ENCODE results near the gene CEMIP.

Gene CEMIP

DNA sequence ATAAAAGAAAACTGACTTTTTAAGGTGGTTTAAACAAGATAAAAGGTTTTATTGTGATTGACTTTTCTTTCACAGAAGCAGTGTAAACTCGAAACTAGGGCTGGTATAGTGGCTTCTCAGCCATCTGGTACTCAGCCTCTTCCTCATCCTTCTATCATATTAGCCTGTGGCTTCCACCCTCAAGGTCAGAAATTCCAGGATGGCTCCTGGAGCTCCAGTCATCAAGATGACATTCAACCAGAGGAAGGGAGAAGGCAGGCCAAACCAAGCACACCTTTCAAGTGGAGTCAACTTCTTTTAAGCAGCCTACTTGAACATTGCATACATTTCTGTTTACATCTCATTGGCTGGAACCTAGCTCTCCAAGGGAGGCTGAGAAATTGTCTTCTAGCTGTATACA is 211.8 kb downstream of the CEMIP start:
- Histone ChIP-seq H3K9me3 (ENCODE audit: insufficient read depth, low read depth, low read length) (no peaks in the 10 kb centered on the region), H3K4me3 (ENCODE audit: low read length, poor library complexity, severe bottlenecking) (no peak overlapping the region), H3K9me2 (replicated peaks; ENCODE audit: low read depth, low read length) (no peaks in the 10 kb centered on the region), H4K20me1 (ENCODE audit: insufficient read depth, low read length, poor library complexity, severe bottlenecking) (peaks cover 21% of the 10 kb centered on the region), H3K27me3 (ENCODE audit: insufficient read depth, low read length, poor library complexity, severe bottlenecking) (no peaks in the 10 kb centered on the region), H3F3A (ENCODE audit: low read depth) (no peaks in the 10 kb centered on the region), H2AFZ (ENCODE audit: low read length) (0 out of 2 replicates have a peak overlapping the region, but pooled peaks have one; percentile 4), H3K79me2 (ENCODE audit: insufficient read depth, low read length) (peaks cover 36% of the 10 kb centered on the region), H3K4me2 (ENCODE audit: low read depth, low read length, poor library complexity, severe bottlenecking) (no peak overlapping the region), H3K36me3 (ENCODE audit: insufficient read depth, low read length) (no peaks in the 10 kb centered on the region), H3K4me1 (ENCODE audit: insufficient read depth, low read length, poor library complexity, severe bottlenecking) (peaks cover 32% of the 10 kb centered on the region), H3K9ac (ENCODE audit: low read depth, low read length, poor library complexity, severe bottlenecking) (peak overlapping the region; percentile 2)
- TF ChIP-seq CTCF (conservative IDR thresholded peaks at IDR 0.05; ENCODE audit: low read length), result no peak

DNA sequence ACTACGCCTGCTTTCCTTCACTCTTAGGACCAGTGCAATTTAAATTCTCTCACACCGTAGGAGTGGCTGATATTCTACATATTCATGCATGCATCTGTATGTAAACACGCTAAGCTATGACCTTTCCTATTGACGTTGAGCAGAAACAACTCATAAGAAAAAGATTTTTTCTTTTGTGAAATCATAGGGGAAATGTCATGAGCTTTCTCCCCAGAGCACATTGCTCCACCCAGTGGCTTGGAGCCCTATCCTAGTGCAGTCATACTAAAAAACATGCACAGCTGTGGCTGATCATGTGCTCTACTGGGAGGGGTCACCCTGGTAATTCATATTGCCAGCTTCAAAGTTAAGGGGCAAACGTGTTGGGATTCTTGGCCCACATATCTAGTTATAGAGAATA is 212.3 kb downstream of the CEMIP start:
- Histone ChIP-seq H2AFZ (ENCODE audit: low read length) (0 out of 2 replicates have a peak overlapping the region, but pooled peaks have one; percentile 4), H3K4me2 (ENCODE audit: low read depth, low read length, poor library complexity, severe bottlenecking) (no peak overlapping the region), H3K9ac (ENCODE audit: low read depth, low read length, poor library complexity, severe bottlenecking) (peak overlapping the region; percentile 2), H3K9me2 (replicated peaks; ENCODE audit: low read depth, low read length) (no peaks in the 10 kb centered on the region), H3K4me1 (ENCODE audit: insufficient read depth, low read length, poor library complexity, severe bottlenecking) (peaks cover 28% of the 10 kb centered on the region), H3K36me3 (ENCODE audit: insufficient read depth, low read length) (no peaks in the 10 kb centered on the region), H3K9me3 (ENCODE audit: insufficient read depth, low read depth, low read length) (no peaks in the 10 kb centered on the region), H3K27me3 (ENCODE audit: insufficient read depth, low read length, poor library complexity, severe bottlenecking) (no peaks in the 10 kb centered on the region), H4K20me1 (ENCODE audit: insufficient read depth, low read length, poor library complexity, severe bottlenecking) (peaks cover 17% of the 10 kb centered on the region), H3K4me3 (ENCODE audit: low read length, poor library complexity, severe bottlenecking) (no peak overlapping the region), H3F3A (ENCODE audit: low read depth) (no peaks in the 10 kb centered on the region), H3K79me2 (ENCODE audit: insufficient read depth, low read length) (peaks cover 32% of the 10 kb centered on the region)
- TF ChIP-seq CTCF (conservative IDR thresholded peaks at IDR 0.05; ENCODE audit: low read length) (peak; percentile 43), EZH2phosphoT487 (IDR thresholded peaks at IDR 0.05; ENCODE audit: borderline replicate concordance) (no peak)

DNA sequence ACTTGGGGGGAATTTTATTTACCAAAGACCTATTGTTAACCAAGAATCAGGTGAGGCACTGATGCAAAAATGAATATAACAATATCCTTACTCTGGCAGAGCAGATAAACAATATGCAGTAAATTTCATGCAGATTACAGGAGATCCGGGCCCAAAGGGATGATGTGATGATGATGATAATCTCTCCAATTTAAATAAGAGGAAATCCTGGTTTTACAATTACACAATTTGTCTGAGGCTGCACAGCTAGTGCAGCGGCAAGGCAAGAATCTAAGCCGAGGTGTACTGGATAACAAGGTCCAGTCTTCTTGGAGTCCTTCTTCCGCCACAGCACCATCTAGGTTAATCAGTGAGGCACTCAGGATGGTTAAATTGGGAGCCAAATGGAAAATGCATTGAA is 212.8 kb downstream of the CEMIP start:
- H3K27me3 ChIP-seq (ENCODE audit: insufficient read depth, low read length, poor library complexity, severe bottlenecking), result no peaks in the 10 kb centered on the region
- H3K36me3 ChIP-seq (ENCODE audit: insufficient read depth, low read length), result no peaks in the 10 kb centered on the region
- H2AFZ ChIP-seq (ENCODE audit: low read length), result no peak overlapping the region
- peaks cover 26% of the 10 kb centered on the region for H3K79me2 ChIP-seq (ENCODE audit: insufficient read depth, low read length)
- no peaks in the 10 kb centered on the region for H3K9me3 ChIP-seq (ENCODE audit: insufficient read depth, low read depth, low read length)
- no peaks in the 10 kb centered on the region for H3F3A ChIP-seq (ENCODE audit: low read depth)
- TF ChIP-seq EZH2phosphoT487 (IDR thresholded peaks at IDR 0.05; ENCODE audit: borderline replicate concordance) (no peak), CTCF (conservative IDR thresholded peaks at IDR 0.05; ENCODE audit: low read length) (no peak)
- no peak overlapping the region for H3K9ac ChIP-seq (ENCODE audit: low read depth, low read length, poor library complexity, severe bottlenecking)
- peaks cover 22% of the 10 kb centered on the region for H3K4me1 ChIP-seq (ENCODE audit: insufficient read depth, low read length, poor library complexity, severe bottlenecking)
- H3K4me3 ChIP-seq (ENCODE audit: low read length, poor library complexity, severe bottlenecking), result no peak overlapping the region
- no peak overlapping the region for H3K4me2 ChIP-seq (ENCODE audit: low read depth, low read length, poor library complexity, severe bottlenecking)
- H3K9me2 ChIP-seq (replicated peaks; ENCODE audit: low read depth, low read length), result no peaks in the 10 kb centered on the region
- H4K20me1 ChIP-seq (ENCODE audit: insufficient read depth, low read length, poor library complexity, severe bottlenecking), result peaks cover 11% of the 10 kb centered on the region

All from Loucy (cell line).